Gastroesophageal sphincter (tissue), 3 donors: ENCODE results near the gene ATF4.

Source experiments
- CTCF ChIP-seq, 4 experiments: fragments of 200-600 bp in 2 of 4; fragments of 450-650 bp in 2 of 4; sonication (generic) in 1 of 4; IDR thresholded peaks; one replicate each; pipeline ENCODE4 v1.5.1; 2017 to 2019; ENCODE audit warnings: antibody characterized with exemption in 4 of 4, mild to moderate bottlenecking in 2 of 4, moderate library complexity in 2 of 4
- POLR2A ChIP-seq, 2 donors: fragments of 450-650 bp; IDR thresholded peaks; one replicate each; pipeline ENCODE4 v1.6.1; 2017; ENCODE audit warnings: antibody characterized with exemption in 2 of 2, mild to moderate bottlenecking in 2 of 2, moderate library complexity in 1 of 2

GRCh38 chr22:39526736-39527171 is 6.4 kb downstream of the ATF4 start:
- TF ChIP-seq CTCF (IDR thresholded peaks at IDR 0.05) (no peak), POLR2A (IDR thresholded peaks at IDR 0.05) (no peak)
